LNCAP (cell line): ENCODE measurements around the gene ZNF516.

ENCODE experiments used
- TF ChIP-seq, protein P1 (sequence below): fragments of 450-650 bp; IDR thresholded peaks from 2 replicates; pipeline ENCODE4 v1.5.1; 2017; ENCODE audit warnings: mild to moderate bottlenecking

ZNF516 gene

DNA sequence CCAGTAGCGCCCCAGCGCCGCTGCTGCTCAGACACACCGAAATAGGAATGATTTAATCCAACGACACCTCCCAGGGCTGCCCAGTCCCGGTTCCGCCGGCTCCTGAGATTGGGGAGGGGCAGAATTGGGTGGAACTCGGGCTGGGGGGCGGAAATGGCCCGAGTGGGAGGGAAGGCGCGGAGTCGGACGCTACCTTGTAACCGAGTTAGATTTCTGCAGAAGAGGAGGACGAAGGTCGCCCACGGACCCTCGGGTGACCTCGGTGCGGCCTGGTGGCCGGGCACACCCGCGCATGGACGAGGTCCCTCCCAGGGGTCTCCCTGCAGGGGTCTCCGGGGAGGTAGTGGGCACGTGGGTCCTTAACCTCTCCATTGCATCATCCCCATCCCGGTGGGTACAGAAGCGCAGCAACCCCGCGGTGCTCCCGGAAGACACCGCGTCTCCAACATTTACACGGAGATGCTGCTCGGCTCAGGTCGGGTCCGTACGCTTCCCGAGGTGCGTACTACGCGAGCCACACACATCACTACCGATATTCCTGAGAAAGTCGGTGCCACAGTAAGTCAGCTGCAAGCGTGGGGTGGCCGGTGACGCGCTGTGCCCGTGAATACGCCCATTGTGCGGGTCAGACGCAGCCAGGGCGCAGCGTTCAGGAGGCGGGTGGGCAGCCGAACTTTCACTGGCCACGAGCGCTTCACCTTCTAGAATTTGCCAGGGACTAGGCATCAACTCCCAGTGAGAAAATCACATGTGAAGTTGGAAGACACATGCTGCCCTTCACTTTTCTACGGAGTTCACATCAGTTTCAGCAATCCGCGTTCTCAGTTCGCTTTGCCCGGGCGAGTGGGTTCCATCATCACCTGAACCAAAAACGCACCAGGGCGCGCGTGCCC lies 3.0 kb downstream of the ZNF516 start:
- TF ChIP-seq, protein P1, sequence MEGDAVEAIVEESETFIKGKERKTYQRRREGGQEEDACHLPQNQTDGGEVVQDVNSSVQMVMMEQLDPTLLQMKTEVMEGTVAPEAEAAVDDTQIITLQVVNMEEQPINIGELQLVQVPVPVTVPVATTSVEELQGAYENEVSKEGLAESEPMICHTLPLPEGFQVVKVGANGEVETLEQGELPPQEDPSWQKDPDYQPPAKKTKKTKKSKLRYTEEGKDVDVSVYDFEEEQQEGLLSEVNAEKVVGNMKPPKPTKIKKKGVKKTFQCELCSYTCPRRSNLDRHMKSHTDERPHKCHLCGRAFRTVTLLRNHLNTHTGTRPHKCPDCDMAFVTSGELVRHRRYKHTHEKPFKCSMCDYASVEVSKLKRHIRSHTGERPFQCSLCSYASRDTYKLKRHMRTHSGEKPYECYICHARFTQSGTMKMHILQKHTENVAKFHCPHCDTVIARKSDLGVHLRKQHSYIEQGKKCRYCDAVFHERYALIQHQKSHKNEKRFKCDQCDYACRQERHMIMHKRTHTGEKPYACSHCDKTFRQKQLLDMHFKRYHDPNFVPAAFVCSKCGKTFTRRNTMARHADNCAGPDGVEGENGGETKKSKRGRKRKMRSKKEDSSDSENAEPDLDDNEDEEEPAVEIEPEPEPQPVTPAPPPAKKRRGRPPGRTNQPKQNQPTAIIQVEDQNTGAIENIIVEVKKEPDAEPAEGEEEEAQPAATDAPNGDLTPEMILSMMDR, result no peak

DNA sequence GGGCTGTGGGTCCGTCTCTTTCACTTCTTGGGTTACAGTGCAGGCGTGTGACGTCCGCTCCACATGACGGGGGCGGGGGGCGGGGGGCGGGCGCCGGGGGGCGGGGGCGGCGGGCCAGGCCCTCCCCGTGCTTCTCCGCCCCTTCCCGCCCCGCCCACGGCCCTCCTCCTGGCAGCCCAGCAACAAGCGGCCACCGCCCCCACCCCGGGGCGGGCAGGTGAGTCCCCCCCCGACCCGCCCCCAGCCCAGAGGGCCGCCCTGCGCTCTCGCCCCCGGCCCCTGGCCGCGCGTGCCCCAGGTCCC lies 3.6 kb downstream of the ZNF516 start:
- TF ChIP-seq, protein P1, result no peak

DNA sequence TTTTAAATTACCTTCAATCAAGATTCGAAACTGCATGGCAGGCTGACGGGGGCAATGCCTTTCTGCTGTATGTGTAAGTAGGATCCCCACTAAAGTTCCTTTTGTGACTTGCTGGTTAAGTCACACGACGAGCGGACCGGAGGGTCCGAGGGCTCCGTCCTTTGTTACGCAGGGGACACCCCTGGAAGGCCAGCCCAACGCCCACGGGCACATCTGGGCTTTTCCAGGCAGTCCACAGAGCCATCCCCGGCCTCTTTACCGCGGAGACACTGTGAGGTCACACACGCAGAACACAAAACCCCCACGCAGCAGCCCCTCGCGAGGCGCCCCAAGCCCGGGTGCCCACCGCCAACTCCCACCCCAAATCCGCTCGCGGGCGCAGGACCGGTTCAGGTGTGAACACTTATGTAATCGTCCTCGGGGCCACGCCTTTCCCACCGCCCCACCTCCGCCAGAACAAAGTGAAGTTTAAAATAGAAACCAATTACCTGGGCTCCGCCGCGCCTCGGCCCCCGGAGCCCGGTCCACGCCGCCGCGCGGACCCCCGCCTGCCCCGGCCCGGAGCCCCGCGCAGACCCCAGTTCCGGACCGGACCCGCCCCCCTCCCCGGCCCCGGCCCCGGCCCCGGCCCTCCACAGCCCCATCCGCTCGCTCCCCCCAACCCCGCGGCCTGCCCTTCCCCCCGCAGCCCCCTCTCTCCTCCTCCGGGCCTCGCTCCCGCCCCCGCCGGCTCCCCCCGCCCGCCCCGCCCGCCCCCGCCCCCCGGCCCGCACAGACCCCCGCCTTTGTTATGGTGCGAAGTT lies 4.2 kb downstream of the ZNF516 start:
- TF ChIP-seq, protein P1, result no peak

DNA sequence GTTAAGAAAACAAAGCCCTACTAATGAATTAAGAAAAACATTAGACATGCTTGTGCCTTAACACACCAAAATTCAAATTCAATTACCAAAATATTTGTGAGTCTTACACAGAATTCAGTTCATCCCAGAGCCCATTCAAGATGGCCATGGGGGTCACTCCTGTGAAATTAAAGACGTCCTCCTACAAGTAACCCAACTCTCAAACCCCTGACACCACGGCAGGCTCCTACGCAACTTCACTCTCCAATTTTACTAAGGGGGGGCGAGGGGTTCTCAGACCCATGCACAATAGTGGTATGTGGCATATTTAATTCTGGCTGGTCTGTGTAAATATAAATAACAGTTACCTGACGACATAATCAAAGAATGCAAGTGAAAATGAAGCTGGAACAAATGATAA lies 5.0 kb downstream of the ZNF516 start:
- TF ChIP-seq, protein P1, result no peak

DNA sequence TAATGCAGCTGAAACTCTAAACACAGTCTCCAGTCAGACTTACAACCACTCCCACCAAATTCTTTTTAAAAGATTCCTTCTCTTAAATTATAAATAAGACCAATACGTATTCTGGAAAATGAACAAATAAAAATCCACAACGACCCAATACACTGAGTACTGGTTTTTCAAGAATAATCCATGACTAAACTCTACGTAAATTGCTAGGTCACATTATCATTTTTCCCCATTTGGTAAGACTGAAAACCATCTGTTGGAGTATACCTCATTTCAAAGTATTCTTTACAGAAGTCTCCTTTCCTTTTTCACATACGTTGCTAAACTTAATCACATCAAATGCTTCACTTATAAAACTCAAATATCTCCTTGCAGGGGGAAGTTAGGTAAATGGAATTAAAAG lies 6.0 kb downstream of the ZNF516 start:
- TF ChIP-seq, protein P1, result no peak

DNA sequence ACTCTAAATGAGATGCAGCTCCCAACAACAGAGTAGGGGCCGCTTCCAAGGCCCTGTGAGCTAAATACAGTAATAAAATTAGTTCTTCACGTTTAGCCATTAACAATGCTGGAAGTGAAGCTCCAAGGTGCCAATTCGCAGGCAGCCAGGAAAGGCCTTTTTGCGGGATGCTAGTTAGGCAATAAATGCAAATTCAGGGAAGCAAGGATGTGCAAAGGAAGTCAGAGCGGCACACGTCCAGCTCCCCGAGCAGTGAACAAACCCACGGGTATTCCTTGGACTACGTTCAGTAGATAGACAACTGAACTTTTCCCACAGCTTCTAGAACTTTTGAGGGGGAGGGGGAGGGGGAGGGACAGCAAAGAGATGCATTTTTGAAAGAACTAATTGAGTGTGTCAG lies 6.9 kb downstream of the ZNF516 start:
- TF ChIP-seq, protein P1, result no peak

DNA sequence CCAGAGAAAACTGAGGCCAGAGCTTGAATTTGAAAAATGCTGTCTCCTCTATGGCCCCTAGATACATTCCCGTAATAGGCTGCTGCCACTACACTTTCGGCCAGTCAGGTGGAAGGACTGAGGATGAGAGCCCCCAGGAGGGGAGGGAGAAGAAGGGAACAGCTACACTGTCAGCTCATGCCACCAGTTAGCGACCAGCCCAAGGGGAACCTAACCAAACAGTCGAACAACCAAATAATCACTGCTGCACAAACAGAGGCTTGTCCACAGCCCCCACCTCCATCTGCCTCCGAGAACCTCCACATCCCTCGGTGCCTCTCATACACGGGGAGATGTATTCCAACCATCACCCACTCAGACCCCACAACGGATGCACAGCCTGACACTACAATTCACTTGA lies 7.3 kb downstream of the ZNF516 start:
- TF ChIP-seq, protein P1, result no peak
